ENCODE results near the gene FGA.

The FGA gene

GRCh38 chr4:154590329-154591006 lies at the start of gene FGA:
Gene FGA (minus strand): TSS chr4:154590742. CDS start chr4:154590687, 55 bp downstream.
- no peak for DNase-seq (ENCODE audit: extremely low spot score)
- ChIA-PET POLR2A (no interaction called here), CTCF (interaction anchor here (0.6 kb wide), 1 partner anchor 816 kb away, joined by 3 read pairs; no protein-coding TSS in a partner anchor)
- no peak for TF ChIP-seq SP1 (IDR thresholded peaks at IDR 0.05)
- no peak for TF ChIP-seq FOXM1 (IDR thresholded peaks at IDR 0.05; ENCODE audit: borderline replicate concordance)
- no peak for TF ChIP-seq ARNT (IDR thresholded peaks at IDR 0.05)
- TF ChIP-seq BHLHE40 (IDR thresholded peaks at IDR 0.05; ENCODE audit: borderline replicate concordance): no peak
- no peak for TF ChIP-seq FOXK2 (IDR thresholded peaks at IDR 0.05)
- no peak for TF ChIP-seq ELF4 (IDR thresholded peaks at IDR 0.05)
- TF ChIP-seq CTBP1 (IDR thresholded peaks at IDR 0.05; ENCODE audit: borderline replicate concordance): no peak

- no peak for DNase-seq (ENCODE audit: extremely low spot score)
- no peak for TF ChIP-seq ARNT (IDR thresholded peaks at IDR 0.05)
- no peak for TF ChIP-seq ELF4 (IDR thresholded peaks at IDR 0.05)
- TF ChIP-seq HDGF (IDR thresholded peaks at IDR 0.05; ENCODE audit: borderline replicate concordance): no peak
- TF ChIP-seq NFRKB (IDR thresholded peaks at IDR 0.05): no peak
- TF ChIP-seq L3MBTL2 (conservative IDR thresholded peaks at IDR 0.05): no peak
- no peak for TF ChIP-seq PKNOX1 (IDR thresholded peaks at IDR 0.05)
- TF ChIP-seq BHLHE40 (IDR thresholded peaks at IDR 0.05; ENCODE audit: borderline replicate concordance): no peak
- no peak for TF ChIP-seq CTBP1 (IDR thresholded peaks at IDR 0.05; ENCODE audit: borderline replicate concordance)
- TF ChIP-seq ZNF384 (IDR thresholded peaks at IDR 0.05): no peak
- no peak for TF ChIP-seq TARDBP (IDR thresholded peaks at IDR 0.05)
- no peak for TF ChIP-seq SUZ12 (IDR thresholded peaks at IDR 0.05)
- TF ChIP-seq LEF1 (IDR thresholded peaks at IDR 0.05; ENCODE audit: borderline replicate concordance): no peak
- no peak for TF ChIP-seq FOXA1 (IDR thresholded peaks at IDR 0.05)
- no peak for TF ChIP-seq SP1 (IDR thresholded peaks at IDR 0.05)
- no peak for TF ChIP-seq FOXM1 (IDR thresholded peaks at IDR 0.05; ENCODE audit: borderline replicate concordance)
- no peak for TF ChIP-seq FOXK2 (IDR thresholded peaks at IDR 0.05)
- POLR2A ChIA-PET: no interaction called here
- CTCF ChIA-PET: interaction anchor here (0.6 kb wide), 1 partner anchor 1319 kb away, joined by 3 read pairs; no protein-coding TSS in a partner anchor
Measured at GRCh38 chr4:154634058-154634457, 43.5 kb upstream of the FGA start.

GRCh38 chr4:154631828-154632227 lies 41.3 kb upstream of the FGA start:
- POLR2A ChIA-PET: no interaction called here

DNA sequence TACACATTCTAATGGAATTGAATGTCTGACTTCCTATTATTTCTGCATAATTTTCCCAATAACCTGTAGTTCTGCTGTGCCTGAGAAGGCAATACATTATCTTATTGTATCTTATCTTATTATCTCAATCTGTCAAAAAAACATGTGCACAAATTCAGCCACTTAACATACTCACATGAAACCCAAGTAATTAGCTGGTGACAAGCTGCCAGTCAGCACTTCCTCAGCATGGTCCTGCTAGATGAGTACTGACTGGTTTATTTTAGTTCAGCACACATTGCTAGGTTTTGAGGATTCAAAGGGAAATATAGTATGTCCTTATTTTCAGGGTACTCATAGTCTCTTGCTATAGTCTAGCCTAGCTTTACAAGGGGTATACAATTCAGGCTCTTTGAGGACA lies 39.8 kb upstream of the FGA start:
- CTCF ChIA-PET: interaction anchor here (0.5 to 1.4 kb wide), 2 partner anchors 71 to 135 kb away, joined by 5 to 6 read pairs; no protein-coding TSS in a partner anchor

More at GRCh38 chr4:154631828-154632227, 41.3 kb upstream of the FGA start:
- no peak for DNase-seq (ENCODE audit: extremely low spot score)
- TF ChIP-seq SUZ12 (IDR thresholded peaks at IDR 0.05): no peak
- TF ChIP-seq LEF1 (IDR thresholded peaks at IDR 0.05; ENCODE audit: borderline replicate concordance): no peak
- no peak for TF ChIP-seq NFRKB (IDR thresholded peaks at IDR 0.05)
- no peak for TF ChIP-seq TARDBP (IDR thresholded peaks at IDR 0.05)
- TF ChIP-seq ARNT (IDR thresholded peaks at IDR 0.05): no peak
- no peak for TF ChIP-seq ELF4 (IDR thresholded peaks at IDR 0.05)
- TF ChIP-seq L3MBTL2 (conservative IDR thresholded peaks at IDR 0.05): no peak
- TF ChIP-seq PKNOX1 (IDR thresholded peaks at IDR 0.05): no peak
- no peak for TF ChIP-seq CTBP1 (IDR thresholded peaks at IDR 0.05; ENCODE audit: borderline replicate concordance)
- TF ChIP-seq BHLHE40 (IDR thresholded peaks at IDR 0.05; ENCODE audit: borderline replicate concordance): no peak
- TF ChIP-seq HDGF (IDR thresholded peaks at IDR 0.05; ENCODE audit: borderline replicate concordance): no peak
- TF ChIP-seq FOXA1 (IDR thresholded peaks at IDR 0.05): no peak
- TF ChIP-seq FOXM1 (IDR thresholded peaks at IDR 0.05; ENCODE audit: borderline replicate concordance): no peak
- TF ChIP-seq SP1 (IDR thresholded peaks at IDR 0.05): no peak
- no peak for TF ChIP-seq FOXK2 (IDR thresholded peaks at IDR 0.05)
- TF ChIP-seq ZNF384 (IDR thresholded peaks at IDR 0.05): no peak
- CTCF ChIA-PET: interaction anchor here (0.6 to 0.9 kb wide), 2 partner anchors 9 to 293 kb away, joined by 3 to 4 read pairs; no protein-coding TSS in a partner anchor

More for the DNA sequence above, 39.8 kb upstream of the FGA start:
- POLR2A ChIA-PET: no interaction called here
- TF ChIP-seq NFRKB (IDR thresholded peaks at IDR 0.05) (no peak), L3MBTL2 (conservative IDR thresholded peaks at IDR 0.05) (no peak), SP1 (IDR thresholded peaks at IDR 0.05) (no peak), TARDBP (IDR thresholded peaks at IDR 0.05) (no peak), BHLHE40 (IDR thresholded peaks at IDR 0.05; ENCODE audit: borderline replicate concordance) (no peak), ARNT (IDR thresholded peaks at IDR 0.05) (no peak), HDGF (IDR thresholded peaks at IDR 0.05; ENCODE audit: borderline replicate concordance) (no peak), PKNOX1 (IDR thresholded peaks at IDR 0.05) (no peak), FOXA1 (IDR thresholded peaks at IDR 0.05) (no peak), SUZ12 (IDR thresholded peaks at IDR 0.05) (no peak), FOXM1 (IDR thresholded peaks at IDR 0.05; ENCODE audit: borderline replicate concordance) (no peak), ZNF384 (IDR thresholded peaks at IDR 0.05) (no peak), FOXK2 (IDR thresholded peaks at IDR 0.05) (no peak), LEF1 (IDR thresholded peaks at IDR 0.05; ENCODE audit: borderline replicate concordance) (no peak), CTBP1 (IDR thresholded peaks at IDR 0.05; ENCODE audit: borderline replicate concordance) (no peak), ELF4 (IDR thresholded peaks at IDR 0.05) (no peak)
- no peak for DNase-seq (ENCODE audit: extremely low spot score)

Data from HEK293T (cell line).